SU-DHL-6 (cell line): ENCODE results near the gene HBQ1.

ENCODE experiments used
- H2AFZ ChIP-seq: fragments of 200-600 bp; sonication (generic); 2 replicates; pipeline ENCODE4 v1.6.1; 2014; ENCODE audit warnings: low read depth, mild to moderate bottlenecking, moderate library complexity, mixed read lengths, antibody characterized with exemption, low read length; ENCODE audit not compliant: severe bottlenecking
- H3F3A ChIP-seq: fragments of 200-600 bp; shearing (Covaris generic); 2 replicates; pipeline ENCODE4 v1.6.0; 2016; ENCODE audit warnings: antibody characterized with exemption, mild to moderate bottlenecking; ENCODE audit not compliant: insufficient read depth
- H3K27ac ChIP-seq: fragments of 200-600 bp; sonication (generic); 2 replicates; pipeline ENCODE4 v1.5.1; 2016; ENCODE audit warnings: low read depth, mild to moderate bottlenecking, low read length, moderate library complexity, mixed read lengths
- H3K27me3 ChIP-seq: fragments of 200-600 bp; sonication (generic), shearing (Covaris generic); 2 replicates; pipeline ENCODE4 v1.6.0; 2014; ENCODE audit warnings: mild to moderate bottlenecking, low read length
- H3K36me3 ChIP-seq: fragments of 200-600 bp; sonication (generic); 2 replicates; pipeline ENCODE4 v1.6.1; 2014; ENCODE audit warnings: mild to moderate bottlenecking, low read length, mixed read lengths
- H3K4me2 ChIP-seq: fragments of 300-600, 200-600 bp; shearing (Covaris generic), sonication (generic); 2 replicates; pipeline ENCODE4 v1.6.0; 2014; ENCODE audit warnings: low read length, low read depth, mild to moderate bottlenecking; ENCODE audit not compliant: poor library complexity, severe bottlenecking
- H3K4me3 ChIP-seq: fragments of 200-600 bp; sonication (generic); 2 replicates; pipeline ENCODE4 v1.5.1; 2014; ENCODE audit warnings: antibody characterized with exemption, low read length, mild to moderate bottlenecking, mixed read lengths; ENCODE audit not compliant: insufficient read depth, poor library complexity, severe bottlenecking
- H3K79me2 ChIP-seq: fragments of 200-600 bp; sonication (generic); 2 replicates; pipeline ENCODE4 v1.6.1; 2014; ENCODE audit warnings: mild to moderate bottlenecking, low read length, moderate library complexity; ENCODE audit not compliant: insufficient read depth
- H3K9ac ChIP-seq: fragments of 200-600 bp; sonication (generic); 2 replicates; pipeline ENCODE4 v1.7.0; 2014; ENCODE audit warnings: mild to moderate bottlenecking, low read length
- H3K9me2 ChIP-seq: fragments of 200-600 bp; sonication (generic); replicated peaks from 2 replicates; pipeline ENCODE4 v1.6.1; 2014; ENCODE audit warnings: low read length; ENCODE audit not compliant: insufficient read depth
- H3K9me3 ChIP-seq: fragments of 200-600 bp; sonication (generic); 2 replicates; pipeline ENCODE4 v1.6.1; 2014; ENCODE audit warnings: low read length, mixed read lengths; ENCODE audit not compliant: insufficient read depth
- H4K20me1 ChIP-seq: fragments of 200-600 bp; sonication (generic); 2 replicates; pipeline ENCODE4 v1.6.1; 2014; ENCODE audit warnings: low read depth, mild to moderate bottlenecking, antibody characterized with exemption, low read length, moderate library complexity, mixed read lengths
- CTCF ChIP-seq: fragments of 200-600 bp; sonication (generic); IDR thresholded peaks from one replicate; pipeline ENCODE4 v1.5.1; 2017; ENCODE audit warnings: antibody characterized with exemption, mild to moderate bottlenecking, low read length, moderate library complexity; ENCODE audit not compliant: insufficient read depth, poor library complexity, severe bottlenecking
- EZH2phosphoT487 ChIP-seq: fragments of 200-600 bp; sonication (generic), shearing (Covaris generic); conservative IDR thresholded peaks from 2 replicates; pipeline ENCODE4 v1.6.1; 2018; ENCODE audit warnings: mild to moderate bottlenecking, antibody characterized with exemption, low read length, moderate library complexity, mixed read lengths

The HBQ1 gene

GRCh38 chr16:164827-165538 is 15.3 kb upstream of the HBQ1 start:
- no peak for TF ChIP-seq EZH2phosphoT487
- Histone ChIP-seq H3K4me2 (no peak overlapping the region), H3K79me2 (no peaks in the 10 kb centered on the region), H4K20me1 (no peaks in the 10 kb centered on the region), H3K9me2 (no peaks in the 10 kb centered on the region), H3F3A (no peaks in the 10 kb centered on the region), H2AFZ (no peak overlapping the region), H3K27ac (no peak overlapping the region), H3K9ac (no peak overlapping the region), H3K4me3 (no peak overlapping the region), H3K27me3 (no peaks in the 10 kb centered on the region), H3K9me3 (no peaks in the 10 kb centered on the region), H3K36me3 (no peaks in the 10 kb centered on the region)

GRCh38 chr16:165539-166374 is 14.5 kb upstream of the HBQ1 start, which contains the start of gene HBM:
HBM (plus strand) TSS chr16:165978; CDS start chr16:165998, 20 bp downstream.
- TF ChIP-seq CTCF (no peak), EZH2phosphoT487 (no peak)
- H3K27me3 ChIP-seq, result no peaks in the 10 kb centered on the region
- no peak within 1 kb of the TSS for H3K27ac ChIP-seq
- no peak within 1 kb of the TSS for H3K9ac ChIP-seq
- no peaks in the 10 kb centered on the region for H3K79me2 ChIP-seq
- no peak within 1 kb of the TSS for H2AFZ ChIP-seq
- H3K9me2 ChIP-seq, result no peaks in the 10 kb centered on the region
- H3K4me3 ChIP-seq, result no peak within 1 kb of the TSS
- H3K4me2 ChIP-seq, result no peak within 1 kb of the TSS
- no peaks in the 10 kb centered on the region for H3K36me3 ChIP-seq
- H4K20me1 ChIP-seq, result no peaks in the 10 kb centered on the region
- H3K9me3 ChIP-seq, result no peaks in the 10 kb centered on the region
- no peaks in the 10 kb centered on the region for H3F3A ChIP-seq

- no peak for TF ChIP-seq CTCF
- no peaks in the 10 kb centered on the region for H3K79me2 ChIP-seq
- no peaks in the 10 kb centered on the region for H4K20me1 ChIP-seq
- no peaks in the 10 kb centered on the region for H3K36me3 ChIP-seq
- no peak overlapping the region for H3K27ac ChIP-seq
- no peaks in the 10 kb centered on the region for H3F3A ChIP-seq
- H3K4me3 ChIP-seq, result no peak overlapping the region
- H3K9ac ChIP-seq, result no peak overlapping the region
- no peaks in the 10 kb centered on the region for H3K9me3 ChIP-seq
- H3K9me2 ChIP-seq, result no peaks in the 10 kb centered on the region
- H3K27me3 ChIP-seq, result no peaks in the 10 kb centered on the region
- H2AFZ ChIP-seq, result no peak overlapping the region
- H3K4me2 ChIP-seq, result no peak overlapping the region
Measured at GRCh38 chr16:166375-167121, 13.7 kb upstream of the HBQ1 start.
